HUES48 (cell line): ENCODE results near the gene PRKAB1.
"Not testable (repeated sequence)": the region's sequence is repeated elsewhere in the genome, so short reads cannot be mapped to it uniquely, and the experiment has no call there.

Experiments used
- H3K27ac ChIP-seq: one replicate; pipeline ENCODE4 v1.7.0; 2013; ENCODE audit warnings: low read depth, low read length, inconsistent platforms
- H3K27me3 ChIP-seq: 2 replicates; pipeline ENCODE4 v1.6.1; 2013; ENCODE audit warnings: mild to moderate bottlenecking, low read length; ENCODE audit not compliant: control insufficient read depth, insufficient read depth
- H3K36me3 ChIP-seq: 2 replicates; pipeline ENCODE4 v1.6.1; 2013; ENCODE audit warnings: low read length; ENCODE audit not compliant: control insufficient read depth, insufficient read depth
- H3K4me1 ChIP-seq: 2 replicates; pipeline ENCODE4 v1.6.1; 2013; ENCODE audit warnings: mild to moderate bottlenecking, low read length; ENCODE audit not compliant: control insufficient read depth, insufficient read depth
- H3K4me3 ChIP-seq: 2 replicates; pipeline ENCODE4 v1.5.1; 2013; ENCODE audit warnings: mild to moderate bottlenecking, low read depth, low read length
- H3K9ac ChIP-seq: 2 replicates; pipeline ENCODE4 v1.6.1; 2013; ENCODE audit warnings: mild to moderate bottlenecking, low read depth, low read length, moderate library complexity
- H3K9me3 ChIP-seq: 2 replicates; pipeline ENCODE4 v1.6.1; 2013; ENCODE audit warnings: low read length; ENCODE audit not compliant: control insufficient read depth, insufficient read depth

The PRKAB1 gene

GRCh38 chr12:119695034-119695433 is 27.1 kb downstream of the PRKAB1 start:
- Histone ChIP-seq H3K36me3 (peaks cover 65% of the 10 kb centered on the region), H3K27ac (no peak overlapping the region), H3K4me3 (no peak overlapping the region)

DNA sequence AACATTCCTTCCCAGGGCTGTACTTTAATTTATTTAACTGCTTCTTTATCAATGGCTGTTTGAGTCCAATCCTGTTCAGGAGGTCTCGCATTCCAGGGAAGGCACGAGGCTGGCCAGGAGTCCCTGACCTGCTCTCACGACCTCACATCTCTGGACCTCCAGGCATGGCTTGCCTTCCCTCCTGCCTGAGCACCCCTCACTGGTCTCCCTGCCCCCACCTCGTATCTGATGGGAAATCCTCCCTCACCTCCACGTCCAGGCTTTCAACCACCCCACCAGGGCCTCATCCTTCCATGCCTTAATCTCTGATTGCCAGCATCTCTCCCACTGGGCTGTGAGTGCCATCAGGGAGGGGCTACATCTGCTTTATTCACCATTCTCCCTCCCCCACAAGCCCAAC is 29.0 kb downstream of the PRKAB1 start:
- no peaks in the 10 kb centered on the region for H3K27me3 ChIP-seq
- peaks cover 70% of the 10 kb centered on the region for H3K36me3 ChIP-seq
- H3K9me3 ChIP-seq: no peaks in the 10 kb centered on the region
- H3K9ac ChIP-seq: no peak overlapping the region
- H3K27ac ChIP-seq: no peak overlapping the region
- H3K4me3 ChIP-seq: no peak overlapping the region
- no peaks in the 10 kb centered on the region for H3K4me1 ChIP-seq

More at GRCh38 chr12:119695034-119695433, 27.1 kb downstream of the PRKAB1 start:
- Histone ChIP-seq H3K9me3 (no peaks in the 10 kb centered on the region), H3K9ac (no peak overlapping the region), H3K4me1 (no peaks in the 10 kb centered on the region), H3K27me3 (no peaks in the 10 kb centered on the region)

- Histone ChIP-seq H3K36me3 (peaks cover 73% of the 10 kb centered on the region), H3K9ac (no peak overlapping the region), H3K9me3 (no peaks in the 10 kb centered on the region), H3K4me3 (no peak overlapping the region), H3K27ac (no peak overlapping the region), H3K27me3 (no peaks in the 10 kb centered on the region), H3K4me1 (no peaks in the 10 kb centered on the region)
These were observed 31.3 kb downstream of the PRKAB1 start for GRCh38 chr12:119699199-119699760.

GRCh38 chr12:119700078-119700477 is 32.1 kb downstream of the PRKAB1 start:
- Histone ChIP-seq H3K9me3 (no peaks in the 10 kb centered on the region), H3K4me3 (no peak overlapping the region), H3K4me1 (no peaks in the 10 kb centered on the region), H3K36me3 (peaks cover 74% of the 10 kb centered on the region), H3K9ac (no peak overlapping the region), H3K27me3 (no peaks in the 10 kb centered on the region), H3K27ac (no peak overlapping the region)

- H3K4me3 ChIP-seq: no peak overlapping the region
- no peaks in the 10 kb centered on the region for H3K4me1 ChIP-seq
- peaks cover 77% of the 10 kb centered on the region for H3K36me3 ChIP-seq
- H3K9me3 ChIP-seq: no peaks in the 10 kb centered on the region
- no peak overlapping the region for H3K27ac ChIP-seq
- no peak overlapping the region for H3K9ac ChIP-seq
- no peaks in the 10 kb centered on the region for H3K27me3 ChIP-seq
These were observed 36.3 kb downstream of the PRKAB1 start for GRCh38 chr12:119704065-119704747.

DNA sequence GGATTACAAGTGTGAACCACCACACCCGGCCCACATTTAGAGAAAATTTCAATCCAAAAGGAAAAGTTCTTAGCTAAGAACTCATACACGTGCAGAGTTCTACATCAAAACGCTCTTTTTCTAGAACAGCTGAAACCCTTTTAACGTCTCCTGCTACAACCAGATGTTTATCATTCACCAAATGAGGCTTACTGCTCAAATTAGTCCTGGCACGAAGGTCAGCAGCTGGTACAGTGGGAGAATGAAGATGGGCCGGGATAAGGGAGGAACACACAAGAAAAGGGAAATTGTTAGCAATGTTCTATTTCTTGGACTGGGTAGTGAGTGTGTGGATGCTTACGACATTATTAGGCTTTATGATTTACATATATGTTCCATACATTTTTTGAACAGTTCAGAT is 37.2 kb downstream of the PRKAB1 start:
- Histone ChIP-seq H3K27me3 (no peaks in the 10 kb centered on the region), H3K9ac (no peak overlapping the region), H3K27ac (no peak overlapping the region), H3K9me3 (no peaks in the 10 kb centered on the region), H3K36me3 (peaks cover 77% of the 10 kb centered on the region), H3K4me3 (no peak overlapping the region), H3K4me1 (no peaks in the 10 kb centered on the region)

DNA sequence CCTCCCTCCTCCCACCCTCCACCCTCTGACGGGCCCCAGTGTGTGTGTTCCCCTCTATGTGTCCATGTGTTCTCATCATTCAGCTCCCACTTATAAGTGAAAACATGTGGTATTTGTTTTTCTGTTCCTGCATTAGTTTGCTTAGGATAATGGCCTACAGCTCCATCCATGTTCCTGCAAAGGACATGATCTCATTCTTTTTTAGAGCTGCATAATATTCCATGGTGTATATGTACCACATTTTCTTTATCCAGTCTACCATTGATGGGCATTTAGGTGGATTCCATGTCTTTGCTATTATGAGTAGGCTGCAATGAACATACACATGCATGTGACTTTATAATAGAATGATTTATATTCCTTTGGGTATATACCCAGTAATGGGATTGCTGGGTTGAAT is 38.5 kb downstream of the PRKAB1 start:
- not testable (repeated sequence) for H3K9me3 ChIP-seq, H3K4me1 ChIP-seq, H3K4me3 ChIP-seq, H3K9ac ChIP-seq, H3K27ac ChIP-seq, H3K27me3 ChIP-seq
- peaks cover 81% of the 10 kb centered on the region for H3K36me3 ChIP-seq

- no peaks in the 10 kb centered on the region for H3K27me3 ChIP-seq
- H3K36me3 ChIP-seq: peaks cover 91% of the 10 kb centered on the region
These were observed 42.5 kb downstream of the PRKAB1 start for GRCh38 chr12:119710374-119710964.

DNA sequence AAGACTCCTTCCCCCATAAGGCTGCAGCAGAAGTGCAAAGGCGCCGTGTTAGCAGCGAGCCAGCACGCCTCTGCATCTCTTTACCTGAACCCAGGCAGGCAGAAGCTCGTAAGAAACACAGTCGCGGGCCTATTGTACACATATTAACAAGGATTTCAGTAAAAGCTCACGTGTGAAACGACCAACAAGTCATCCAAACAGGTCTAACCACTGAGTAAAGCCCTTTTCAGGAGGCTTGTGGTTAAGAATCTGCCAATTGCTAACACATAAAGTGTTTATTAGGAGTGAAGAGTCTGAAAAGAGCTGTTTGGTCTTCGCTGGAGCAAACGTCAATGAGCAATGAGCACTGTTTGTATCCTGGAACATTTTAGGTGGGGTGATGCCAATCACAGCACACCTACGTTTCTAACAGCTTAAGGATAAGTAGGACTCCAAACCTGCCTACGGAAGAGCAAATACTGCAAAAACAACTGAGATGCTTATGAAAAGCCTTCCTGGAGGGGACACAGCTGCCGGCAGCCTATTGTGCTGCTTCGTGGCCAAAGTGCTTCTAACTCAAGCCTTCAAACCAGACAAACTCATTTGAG is 43.1 kb downstream of the PRKAB1 start:
- H3K4me3 ChIP-seq: no peak overlapping the region
- H3K9ac ChIP-seq: no peak overlapping the region
- H3K9me3 ChIP-seq: no peaks in the 10 kb centered on the region
- H3K4me1 ChIP-seq: no peaks in the 10 kb centered on the region
- H3K27ac ChIP-seq: no peak overlapping the region
- peaks cover 93% of the 10 kb centered on the region for H3K36me3 ChIP-seq
- no peaks in the 10 kb centered on the region for H3K27me3 ChIP-seq

More at GRCh38 chr12:119710374-119710964, 42.5 kb downstream of the PRKAB1 start:
- H3K4me3 ChIP-seq: no peak overlapping the region
- no peaks in the 10 kb centered on the region for H3K4me1 ChIP-seq
- H3K9me3 ChIP-seq: no peaks in the 10 kb centered on the region
- H3K9ac ChIP-seq: no peak overlapping the region
- H3K27ac ChIP-seq: no peak overlapping the region

GRCh38 chr12:119711693-119712092 is 43.8 kb downstream of the PRKAB1 start:
- H3K4me3 ChIP-seq: no peak overlapping the region
- peaks cover 92% of the 10 kb centered on the region for H3K36me3 ChIP-seq
- H3K27ac ChIP-seq: no peak overlapping the region
- no peaks in the 10 kb centered on the region for H3K9me3 ChIP-seq
- H3K27me3 ChIP-seq: no peaks in the 10 kb centered on the region
- no peaks in the 10 kb centered on the region for H3K4me1 ChIP-seq
- H3K9ac ChIP-seq: no peak overlapping the region

DNA sequence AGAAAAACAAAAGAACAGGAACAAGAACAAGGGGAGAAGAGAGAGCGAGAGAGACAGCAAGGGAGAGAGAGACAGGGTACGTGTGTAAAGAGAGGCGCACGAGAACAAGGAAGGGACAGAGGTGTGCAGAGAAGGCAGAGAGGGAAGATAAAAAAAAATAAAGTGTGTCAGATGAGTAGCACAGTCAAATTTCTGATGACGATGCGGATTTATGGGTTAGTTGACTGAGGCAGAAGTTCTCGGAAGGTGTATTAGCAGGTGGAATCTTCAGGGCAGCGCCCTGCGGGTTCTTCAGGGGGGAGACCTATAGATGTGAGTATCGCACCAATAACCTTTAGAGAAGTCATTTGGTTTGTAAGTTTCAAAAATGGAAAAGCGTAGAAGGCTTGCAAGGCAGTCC is 44.8 kb downstream of the PRKAB1 start:
- Histone ChIP-seq H3K9ac (no peak overlapping the region), H3K27ac (no peak overlapping the region), H3K9me3 (no peaks in the 10 kb centered on the region), H3K27me3 (no peaks in the 10 kb centered on the region), H3K4me3 (no peak overlapping the region), H3K36me3 (peaks cover 86% of the 10 kb centered on the region), H3K4me1 (no peaks in the 10 kb centered on the region)
